Measurements from ENCODE around the gene SNUPN.
"Not testable (repeated sequence)": the region's sequence is repeated elsewhere in the genome, so short reads cannot be mapped to it uniquely, and the experiment has no call there.

Gene SNUPN

DNA sequence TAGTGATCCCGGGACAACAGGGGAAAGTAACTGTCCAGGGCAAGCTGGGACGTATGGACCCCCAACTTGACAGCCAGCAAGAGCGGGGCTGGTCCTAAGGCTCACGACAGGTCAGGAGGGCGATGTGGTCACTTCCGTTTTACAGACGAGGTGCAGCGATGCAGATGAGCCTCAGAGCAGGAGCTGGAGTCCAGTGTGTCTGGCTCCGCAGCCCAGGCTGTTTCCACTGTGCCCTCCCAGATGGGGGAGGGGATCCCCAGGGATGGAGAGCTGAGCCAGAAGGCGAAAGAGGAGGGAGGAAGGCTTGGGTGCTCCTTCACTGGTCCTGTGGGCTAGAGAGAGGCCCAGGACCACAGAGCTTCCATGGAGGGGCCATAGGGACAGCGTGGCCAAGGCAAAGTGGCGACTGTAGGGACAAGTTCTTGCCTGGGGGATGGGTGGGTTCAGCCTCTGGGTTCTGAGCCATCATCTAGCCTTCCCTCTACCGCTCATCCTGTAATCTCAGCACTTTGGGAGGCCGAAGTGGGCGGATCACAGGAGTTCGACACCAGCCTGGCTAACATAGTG lies 27.9 kb upstream of the SNUPN start:
- no peak for DNase-seq

DNA sequence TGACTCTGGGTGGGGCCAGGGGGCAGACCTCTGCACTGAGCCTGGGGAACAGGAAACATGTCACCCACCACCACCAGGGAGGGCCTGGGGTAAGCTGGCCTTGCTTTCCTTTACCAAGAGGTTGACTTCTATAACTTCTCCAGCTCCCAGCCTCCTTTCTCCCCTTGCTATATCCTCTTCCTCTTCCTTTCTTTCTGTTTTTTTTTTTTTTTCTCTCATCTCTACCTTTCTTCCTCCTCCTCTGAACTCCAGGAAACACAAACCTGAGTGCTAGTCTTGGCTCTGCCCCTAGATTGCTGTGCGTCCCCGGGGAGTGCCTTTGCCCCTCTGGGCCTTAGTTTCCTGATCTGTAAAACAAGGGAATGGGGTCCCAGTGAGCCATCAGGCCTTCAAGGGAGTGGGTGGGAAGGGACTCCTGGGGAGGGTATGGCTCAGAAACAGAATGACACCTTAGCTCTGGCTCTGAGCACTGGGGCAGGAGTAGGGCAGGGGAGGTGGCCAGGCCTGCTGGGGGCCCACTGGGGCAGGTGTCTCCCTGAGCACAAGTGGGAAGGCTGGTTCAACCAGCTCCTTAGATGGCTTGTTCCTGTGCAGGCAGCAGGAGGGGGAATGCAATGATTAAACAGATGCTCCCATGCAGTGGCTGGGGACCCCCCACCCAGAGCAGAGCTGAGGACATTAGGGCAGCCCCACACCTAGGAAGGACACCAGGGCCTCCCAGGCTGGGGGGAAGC lies 26.5 kb upstream of the SNUPN start:
- DNase-seq: no peak

DNA sequence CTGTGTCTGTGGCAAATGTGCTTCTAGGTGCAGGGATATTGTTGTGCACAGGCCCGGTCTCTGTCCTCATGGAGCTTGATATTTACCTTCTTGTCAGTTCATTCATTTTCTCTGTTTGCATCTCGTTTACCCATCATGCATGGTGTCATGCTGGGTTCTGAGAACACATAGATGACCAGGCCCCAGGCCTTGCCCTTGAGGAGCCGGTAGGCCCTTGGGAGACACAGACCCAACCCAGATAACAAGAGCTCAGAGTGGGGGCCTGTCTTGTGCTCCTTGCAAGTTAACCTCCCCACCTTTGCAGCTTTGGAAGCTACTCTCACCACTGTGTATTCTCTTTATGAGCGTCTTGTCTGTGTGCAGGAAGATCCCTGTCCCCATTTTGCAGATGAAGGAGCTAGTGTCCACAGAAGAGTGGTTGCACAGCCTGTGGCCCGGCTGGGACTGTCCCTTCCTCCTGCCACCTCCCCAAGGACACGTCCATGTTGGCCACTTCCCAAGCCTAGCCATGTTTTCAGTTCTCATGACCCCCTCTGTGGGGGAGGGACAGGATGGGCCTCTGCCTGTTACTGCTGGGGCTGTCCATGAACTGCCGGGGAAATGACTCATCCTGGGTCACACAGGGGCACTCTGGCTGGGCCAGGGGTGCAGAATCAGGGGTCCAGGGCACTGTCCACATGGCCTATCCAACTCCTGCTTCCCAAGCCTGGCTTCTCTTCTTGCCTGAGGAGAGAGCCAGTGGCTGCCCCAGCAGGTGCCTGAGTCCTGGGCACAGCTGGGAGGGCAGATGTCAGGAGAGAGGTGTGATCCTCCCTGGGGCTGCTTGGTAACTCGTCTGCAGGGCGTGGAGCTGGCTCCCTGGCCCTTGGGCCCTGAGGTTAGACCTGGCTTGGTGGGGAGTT lies 25.6 kb upstream of the SNUPN start:
- DNase-seq: peak; percentile 2

DNA sequence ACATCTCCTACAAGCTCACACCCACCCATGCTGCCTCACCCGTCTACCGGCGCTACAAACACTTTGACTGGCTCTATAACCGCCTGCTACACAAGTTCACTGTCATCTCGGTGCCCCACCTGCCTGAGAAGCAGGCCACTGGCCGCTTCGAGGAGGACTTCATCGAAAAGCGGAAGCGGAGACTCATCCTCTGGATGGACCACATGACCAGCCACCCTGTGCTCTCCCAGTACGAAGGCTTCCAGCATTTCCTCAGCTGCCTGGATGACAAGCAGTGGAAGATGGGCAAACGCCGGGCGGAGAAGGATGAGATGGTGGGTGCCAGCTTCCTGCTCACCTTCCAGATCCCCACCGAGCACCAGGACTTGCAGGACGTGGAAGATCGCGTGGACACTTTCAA lies 24.3 kb upstream of the SNUPN start:
- DNase-seq: no peak

DNA sequence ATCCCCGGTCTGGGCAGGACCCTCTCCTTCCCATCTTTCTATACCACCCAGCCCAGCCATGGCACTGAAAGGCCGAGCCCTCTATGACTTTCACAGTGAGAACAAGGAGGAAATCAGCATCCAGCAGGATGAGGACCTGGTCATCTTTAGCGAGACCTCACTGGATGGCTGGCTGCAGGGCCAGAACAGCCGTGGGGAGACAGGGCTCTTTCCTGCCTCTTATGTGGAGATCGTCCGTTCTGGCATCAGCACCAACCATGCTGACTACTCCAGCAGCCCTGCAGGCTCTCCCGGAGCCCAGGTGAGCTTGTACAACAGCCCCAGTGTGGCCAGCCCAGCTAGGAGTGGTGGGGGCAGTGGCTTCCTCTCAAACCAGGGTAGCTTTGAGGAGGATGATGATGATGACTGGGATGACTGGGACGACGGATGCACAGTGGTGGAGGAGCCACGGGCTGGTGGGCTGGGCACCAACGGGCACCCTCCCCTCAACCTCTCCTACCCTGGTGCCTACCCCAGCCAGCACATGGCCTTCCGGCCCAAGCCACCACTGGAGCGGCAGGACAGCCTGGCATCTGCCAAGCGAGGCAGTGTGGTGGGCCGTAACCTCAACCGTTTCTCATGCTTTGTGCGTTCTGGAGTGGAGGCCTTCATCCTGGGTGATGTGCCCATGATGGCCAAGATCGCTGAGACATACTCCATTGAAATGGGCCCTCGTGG lies 23.7 kb upstream of the SNUPN start:
- no peak for DNase-seq

- peak; percentile 28 for DNase-seq
These were observed 22.9 kb upstream of the SNUPN start for GRCh38 chr15:75648156-75649000.

DNA sequence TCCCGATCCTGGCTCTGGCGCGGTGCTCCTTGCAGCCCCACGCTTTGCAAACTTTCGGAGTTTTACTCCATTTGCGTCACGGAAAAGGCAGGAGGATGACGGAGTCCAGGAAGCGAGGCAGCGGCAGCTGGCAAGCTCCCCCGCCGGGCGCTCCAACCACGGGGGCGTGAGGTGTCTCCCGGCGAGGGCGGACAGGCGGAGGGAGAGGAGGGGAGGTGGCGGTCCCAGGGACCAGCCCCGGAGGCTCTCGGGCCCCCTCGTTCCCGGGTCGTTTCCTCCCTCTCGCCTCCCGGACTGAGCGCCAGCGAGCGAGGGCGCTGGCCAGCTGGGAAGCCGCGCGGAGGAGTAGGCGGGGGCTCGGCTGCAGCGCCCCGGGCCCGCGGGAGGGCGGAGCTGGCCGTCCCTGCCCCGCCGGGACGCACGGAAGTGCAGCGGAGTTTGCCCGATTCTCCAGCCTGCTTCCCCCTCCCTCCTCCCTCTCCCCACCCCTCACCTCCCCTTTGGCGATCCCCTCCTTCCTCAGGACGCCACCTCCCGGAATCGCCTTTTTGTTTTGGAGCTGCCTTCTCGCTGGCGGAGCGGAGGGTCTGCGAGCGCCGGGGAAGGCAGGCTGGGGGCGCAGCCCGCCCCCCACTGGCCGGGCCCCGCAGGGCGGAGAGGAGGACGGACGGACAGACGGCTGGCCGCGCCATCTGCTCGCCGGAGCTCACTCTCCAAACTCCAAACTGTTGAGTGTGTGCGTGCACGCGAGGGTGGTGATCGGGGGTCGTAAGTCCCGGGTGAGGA lies 22.0 kb upstream of the SNUPN start, which contains the start of gene SNX33:
SNX33 (plus strand) TSS at position 543 of the 786 bp plus-strand sequence. CDS start 1,191 bp downstream, outside the sequence.
- peak; percentile 70 for DNase-seq

DNA sequence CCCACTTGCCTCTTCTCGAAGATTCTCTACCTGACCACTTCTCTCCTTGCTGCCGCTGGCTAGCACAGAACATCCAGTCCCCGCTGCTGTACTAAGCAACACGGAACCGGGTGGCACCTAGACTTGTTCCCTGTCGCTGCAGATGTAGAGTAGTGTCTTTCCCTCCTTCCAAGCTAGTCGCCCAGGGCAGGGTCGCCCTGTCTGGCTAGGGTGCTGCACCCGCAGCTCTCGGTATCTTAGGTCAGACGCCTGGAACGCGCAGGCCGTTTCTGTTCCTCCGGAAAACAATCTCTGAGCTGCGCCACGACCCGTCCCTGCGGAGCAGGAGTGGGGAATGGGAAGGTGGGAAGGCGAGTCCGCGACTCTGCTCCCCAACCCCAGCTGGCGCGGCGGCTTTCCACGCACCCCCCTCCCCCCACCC lies 21.4 kb upstream of the SNUPN start:
- no peak for DNase-seq

DNA sequence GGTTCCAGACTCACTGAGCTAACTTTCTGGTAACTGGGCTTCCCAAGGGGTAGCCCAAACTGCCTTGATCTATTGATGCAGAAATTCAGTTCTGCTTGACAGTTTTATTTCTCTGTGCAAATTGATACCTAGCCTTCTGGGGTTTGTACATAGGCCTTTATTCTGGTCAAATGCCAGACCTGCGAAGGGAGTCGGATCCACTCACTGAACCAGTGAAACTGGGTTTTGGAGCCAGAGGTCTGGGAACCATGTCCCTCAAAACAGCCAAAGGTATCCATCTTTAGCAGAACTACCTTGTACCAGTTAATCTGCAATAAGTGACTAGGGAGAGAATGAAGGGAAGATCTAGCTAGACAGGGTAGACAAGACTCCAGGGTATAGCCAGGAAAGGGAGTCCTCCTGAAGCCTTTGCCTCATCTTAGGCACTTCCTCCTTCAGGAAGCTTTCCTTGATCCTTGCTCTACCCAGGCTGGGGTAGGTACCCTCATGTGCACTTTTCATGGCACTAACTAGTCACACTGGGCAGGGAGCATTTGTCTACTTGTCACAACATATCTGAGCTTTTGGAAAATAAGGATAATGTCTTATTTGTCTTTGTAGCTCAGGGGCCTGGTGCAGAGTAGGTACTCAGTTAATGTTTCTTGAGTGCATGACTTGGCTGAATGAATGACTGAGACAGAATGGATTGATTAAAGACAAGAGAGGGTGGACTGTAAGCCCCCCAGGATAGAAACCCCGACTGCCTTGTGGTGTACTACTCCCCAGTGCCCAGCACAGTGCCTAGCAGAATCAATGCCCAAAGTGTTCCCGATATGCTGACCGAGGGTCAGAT lies 20.8 kb upstream of the SNUPN start:
- DNase-seq: no peak

DNA sequence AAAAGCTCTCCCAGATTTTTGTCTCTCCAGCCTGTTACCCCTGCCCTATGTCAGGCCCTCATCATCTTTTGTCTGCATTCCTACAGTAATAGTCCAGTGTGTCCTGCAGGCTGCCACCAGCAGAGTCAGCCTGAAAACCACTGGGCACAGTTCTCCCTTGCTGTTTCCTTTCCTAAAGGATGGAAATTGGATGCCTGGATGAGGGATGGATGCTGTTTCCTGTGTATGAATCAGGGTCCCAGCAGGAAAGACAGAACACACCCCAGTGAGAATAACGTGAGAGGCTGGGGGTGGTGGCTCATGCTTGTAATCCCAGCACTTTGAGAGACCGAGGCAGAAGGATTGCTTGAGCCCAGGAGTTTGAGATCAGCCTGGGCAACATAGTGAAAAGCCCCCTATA lies 18.9 kb upstream of the SNUPN start:
- no peak for DNase-seq

DNA sequence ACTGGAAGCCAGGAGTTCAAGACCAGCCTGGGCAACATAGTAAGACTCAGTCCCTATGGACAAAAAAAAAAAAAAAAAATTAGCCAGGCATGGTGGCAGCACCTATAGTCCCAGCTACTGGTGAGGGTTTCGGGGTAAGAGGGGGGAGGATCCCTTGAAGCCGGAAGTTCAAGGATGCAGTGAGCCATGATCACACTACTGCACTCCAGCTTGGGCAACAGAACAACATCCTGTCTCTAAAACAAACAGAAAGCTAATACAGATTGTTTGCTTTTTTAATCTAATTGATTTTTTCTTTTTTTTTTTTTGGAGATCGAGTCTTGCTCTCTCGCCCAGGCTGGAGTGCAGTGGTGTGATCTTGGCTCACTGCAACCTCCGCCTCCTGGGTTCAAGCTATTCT lies 16.1 kb upstream of the SNUPN start:
- DNase-seq: peak; percentile 1

DNA sequence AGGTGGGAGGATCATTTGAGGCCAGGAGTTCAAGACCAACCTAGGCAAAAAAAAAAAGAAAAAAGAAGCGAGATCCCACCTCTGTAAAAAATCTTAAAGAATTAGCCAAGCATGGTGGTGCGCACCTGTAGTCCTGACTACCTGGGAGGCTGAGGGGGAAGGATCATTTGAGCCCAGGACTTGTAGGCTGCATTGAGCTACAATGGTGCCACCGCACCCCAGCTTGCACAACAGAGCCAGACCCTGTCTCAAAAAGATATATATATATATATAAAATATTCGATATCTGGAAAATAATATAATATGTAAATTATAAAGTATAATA lies 15.6 kb upstream of the SNUPN start:
- DNase-seq: no peak

DNA sequence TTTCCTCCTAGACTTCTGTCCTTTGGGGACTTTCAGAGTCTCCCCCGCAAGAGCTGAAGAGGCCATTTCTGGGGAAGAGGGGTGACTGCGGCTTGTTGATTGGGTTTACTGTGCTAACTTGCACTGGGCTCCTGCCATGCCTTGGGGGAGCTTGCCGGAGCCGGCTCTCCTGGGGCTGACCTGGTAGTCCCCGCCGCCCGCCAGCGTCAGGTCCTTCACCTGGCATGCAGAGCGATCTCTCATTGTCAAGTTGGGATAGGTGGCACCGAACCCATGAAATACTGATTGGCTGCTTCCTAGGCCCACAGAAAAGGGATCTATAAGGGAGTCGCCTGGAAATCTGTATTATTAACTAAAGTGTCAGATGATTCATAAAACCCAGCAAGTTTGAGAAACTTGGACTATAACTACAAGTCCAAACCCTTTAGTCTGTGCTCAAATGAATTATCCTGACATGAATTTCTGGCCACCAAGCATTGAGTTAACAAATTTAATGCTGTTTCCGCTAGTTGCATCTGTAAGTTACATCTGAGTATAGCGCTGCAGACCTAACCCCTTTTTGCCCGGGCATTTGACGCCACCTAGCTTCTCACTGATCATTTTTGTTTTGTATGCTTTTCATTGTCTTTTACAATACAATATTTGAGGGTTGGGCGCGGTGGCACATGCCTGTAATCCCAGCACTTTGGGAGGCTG lies 15.1 kb upstream of the SNUPN start:
- peak; percentile 78 for DNase-seq

DNA sequence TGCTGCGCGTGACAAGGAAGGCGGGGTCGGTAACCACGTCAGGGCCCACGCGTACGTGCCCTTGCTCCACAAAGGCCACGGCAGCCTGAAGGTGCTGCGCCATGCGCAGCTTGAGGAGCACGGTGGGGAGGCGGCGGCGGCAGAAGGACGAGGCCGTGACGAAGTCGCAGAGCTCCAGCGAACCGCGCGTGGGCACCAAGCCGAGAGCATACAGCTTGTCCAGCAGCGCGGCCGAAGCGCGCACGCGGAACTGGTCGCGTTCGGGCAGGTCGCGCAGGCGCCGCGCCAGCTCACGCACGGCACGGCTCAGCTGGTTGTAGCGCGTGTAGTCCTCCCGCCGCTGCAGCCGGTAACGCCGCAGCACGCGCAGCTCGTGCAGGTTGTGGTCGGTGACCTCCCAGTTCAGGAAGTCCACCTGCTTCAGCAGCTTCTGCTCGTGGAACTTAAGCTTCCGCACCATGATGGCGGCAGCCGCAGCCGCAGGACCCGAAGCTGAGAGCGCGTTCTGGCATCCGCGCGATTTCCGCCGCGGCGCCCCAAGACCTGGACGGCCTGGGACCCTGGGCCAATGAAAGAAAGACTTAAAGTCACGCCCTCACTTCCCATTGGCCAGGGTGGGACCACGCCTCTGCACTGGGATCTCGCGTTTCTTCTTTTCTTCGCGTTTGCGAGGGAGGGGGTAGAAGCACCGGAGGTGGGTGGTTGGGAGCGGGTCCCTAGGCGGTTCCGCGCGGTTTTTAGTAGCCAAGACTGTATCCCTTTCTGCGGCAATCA lies 14.4 kb upstream of the SNUPN start, which contains the start of gene IMP3:
IMP3 (minus strand) TSS at position 516 of the 774 bp plus-strand sequence; CDS start at position 460, 56 bp downstream.
- peak; percentile 97 for DNase-seq

- no peak for DNase-seq
These were observed 13.7 kb upstream of the SNUPN start for GRCh38 chr15:75639191-75639708.

- no peak for DNase-seq
These were observed 11.9 kb upstream of the SNUPN start for GRCh38 chr15:75637245-75638009.

- DNase-seq: no peak
These were observed 10.5 kb upstream of the SNUPN start for GRCh38 chr15:75636026-75636425.

- not testable (repeated sequence) for DNase-seq
These were observed 8.4 kb upstream of the SNUPN start for GRCh38 chr15:75633922-75634321.

All from NCI-H69 (cell line).